ENCODE results near the gene ANKRD16.

DNA sequence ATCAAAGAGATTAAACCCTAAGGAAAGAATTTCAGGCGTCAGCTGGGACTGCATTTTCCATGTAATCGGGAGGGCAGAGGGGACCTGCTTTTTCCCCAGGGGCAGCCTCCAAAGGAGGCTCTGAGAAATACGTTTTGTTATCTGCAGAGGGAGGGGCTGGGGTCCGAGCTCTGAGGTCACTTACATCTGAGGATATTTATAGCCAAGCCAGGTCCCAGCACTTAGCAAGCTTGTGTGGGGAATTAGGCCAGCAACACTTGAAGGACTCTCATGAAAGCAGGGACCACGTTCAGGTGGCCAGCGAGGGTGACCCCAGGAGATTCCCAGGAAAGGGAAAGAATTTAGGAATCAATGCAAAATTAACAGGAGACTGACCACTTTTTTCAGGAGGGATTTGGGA is 55.9 kb downstream of the ANKRD16 start:
- TF ChIP-seq NR2C2 (CRISPR knock-in tag; IDR thresholded peaks at IDR 0.05) = no peak
- TF ChIP-seq, protein P1, sequence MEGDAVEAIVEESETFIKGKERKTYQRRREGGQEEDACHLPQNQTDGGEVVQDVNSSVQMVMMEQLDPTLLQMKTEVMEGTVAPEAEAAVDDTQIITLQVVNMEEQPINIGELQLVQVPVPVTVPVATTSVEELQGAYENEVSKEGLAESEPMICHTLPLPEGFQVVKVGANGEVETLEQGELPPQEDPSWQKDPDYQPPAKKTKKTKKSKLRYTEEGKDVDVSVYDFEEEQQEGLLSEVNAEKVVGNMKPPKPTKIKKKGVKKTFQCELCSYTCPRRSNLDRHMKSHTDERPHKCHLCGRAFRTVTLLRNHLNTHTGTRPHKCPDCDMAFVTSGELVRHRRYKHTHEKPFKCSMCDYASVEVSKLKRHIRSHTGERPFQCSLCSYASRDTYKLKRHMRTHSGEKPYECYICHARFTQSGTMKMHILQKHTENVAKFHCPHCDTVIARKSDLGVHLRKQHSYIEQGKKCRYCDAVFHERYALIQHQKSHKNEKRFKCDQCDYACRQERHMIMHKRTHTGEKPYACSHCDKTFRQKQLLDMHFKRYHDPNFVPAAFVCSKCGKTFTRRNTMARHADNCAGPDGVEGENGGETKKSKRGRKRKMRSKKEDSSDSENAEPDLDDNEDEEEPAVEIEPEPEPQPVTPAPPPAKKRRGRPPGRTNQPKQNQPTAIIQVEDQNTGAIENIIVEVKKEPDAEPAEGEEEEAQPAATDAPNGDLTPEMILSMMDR (IDR thresholded peaks at IDR 0.05) = no peak
- TF ChIP-seq, protein P2, sequence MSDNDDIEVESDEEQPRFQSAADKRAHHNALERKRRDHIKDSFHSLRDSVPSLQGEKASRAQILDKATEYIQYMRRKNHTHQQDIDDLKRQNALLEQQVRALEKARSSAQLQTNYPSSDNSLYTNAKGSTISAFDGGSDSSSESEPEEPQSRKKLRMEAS (CRISPR knock-in tag; IDR thresholded peaks at IDR 0.05) = no peak

All from WTC11 (cell line).